Measurements from ENCODE around the gene TIGD1.

TIGD1 gene

DNA sequence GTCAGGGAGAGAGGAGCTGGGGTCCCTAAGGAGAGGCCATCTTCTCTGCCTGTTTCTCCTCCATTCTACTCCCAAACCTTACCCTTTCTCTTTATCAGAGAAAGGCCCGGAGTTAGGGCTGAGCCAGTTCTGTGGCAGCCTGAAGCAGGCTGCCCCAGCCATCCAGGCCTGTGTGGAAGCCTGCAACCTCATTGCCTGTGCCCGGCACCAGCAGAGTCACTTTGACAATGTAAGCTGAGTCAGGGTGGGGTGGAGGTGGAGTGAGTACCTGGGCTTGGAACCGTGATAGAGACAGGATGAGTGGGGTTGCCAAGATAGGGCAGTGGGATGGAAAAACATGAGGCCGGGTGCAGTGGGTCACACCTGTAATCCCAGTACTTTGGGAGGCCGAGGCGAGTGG, 5.7 kb downstream of the TIGD1 start:
- no peak overlapping the region for H3K27ac ChIP-seq (ENCODE audit: low read depth, low read length)
- H3K4me1 ChIP-seq (ENCODE audit: insufficient read depth, low read length) = 0 out of 2 replicates have a peak, but pooled peaks cover 2% of the 10 kb centered on the region
- no peaks in the 10 kb centered on the region for H3K9me3 ChIP-seq (ENCODE audit: insufficient read depth, low read depth, low read length)
- H3K36me3 ChIP-seq (ENCODE audit: insufficient read depth, low read length) = peaks cover 16% of the 10 kb centered on the region
- WGBS = 92% methylated on average over 6 of the region's 6 CpGs
- no peak overlapping the region for H3K4me3 ChIP-seq (ENCODE audit: low read length)
- H3K27me3 ChIP-seq (ENCODE audit: insufficient read depth, low read length) = no peaks in the 10 kb centered on the region
- H3K9ac ChIP-seq (ENCODE audit: low read depth, low read length) = no peak overlapping the region

DNA sequence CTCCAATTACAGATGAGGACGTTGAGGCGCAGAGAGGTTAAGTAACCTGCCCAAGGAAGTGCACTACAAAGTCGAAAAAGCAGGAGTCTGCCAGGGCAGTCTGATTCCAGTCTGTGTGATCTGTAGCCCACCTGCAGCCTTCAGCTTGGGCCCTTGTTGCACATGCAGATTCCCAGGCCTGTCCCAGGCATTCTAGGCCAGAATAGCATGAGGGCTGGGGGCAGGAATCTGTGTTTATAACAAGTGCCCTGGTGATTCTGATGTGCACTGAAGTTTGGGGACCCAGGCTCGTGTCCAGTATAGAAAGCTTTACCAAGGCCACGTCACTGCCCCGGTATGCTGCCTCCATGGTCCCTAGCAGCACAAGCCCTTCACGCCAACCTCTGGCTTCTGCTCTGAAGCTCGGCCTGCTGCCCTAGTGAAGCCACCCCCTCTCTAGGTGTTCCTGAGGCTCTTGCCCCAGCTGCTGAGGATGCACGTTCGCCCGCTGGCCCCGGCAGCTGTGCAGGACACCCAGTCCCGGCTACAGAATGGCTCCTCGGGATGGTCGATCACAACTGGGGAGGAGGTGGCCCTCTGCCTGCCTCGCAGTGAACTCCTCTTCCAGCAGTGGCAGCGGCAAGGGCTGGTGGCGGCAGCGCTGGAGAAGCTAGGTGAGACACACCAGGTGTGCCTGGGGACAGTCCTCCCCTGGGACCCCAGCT, 6.3 kb downstream of the TIGD1 start:
- no peak overlapping the region for H3K9ac ChIP-seq (ENCODE audit: low read depth, low read length)
- H3K4me3 ChIP-seq (ENCODE audit: low read length) = no peak overlapping the region
- peaks cover 7% of the 10 kb centered on the region for H3K4me1 ChIP-seq (ENCODE audit: insufficient read depth, low read length)
- H3K27me3 ChIP-seq (ENCODE audit: insufficient read depth, low read length) = no peaks in the 10 kb centered on the region
- no peaks in the 10 kb centered on the region for H3K9me3 ChIP-seq (ENCODE audit: insufficient read depth, low read depth, low read length)
- 94% methylated on average over 19 of the region's 19 CpGs for WGBS
- H3K27ac ChIP-seq (ENCODE audit: low read depth, low read length) = no peak overlapping the region
- H3K36me3 ChIP-seq (ENCODE audit: insufficient read depth, low read length) = peaks cover 16% of the 10 kb centered on the region

- Histone ChIP-seq H3K27ac (ENCODE audit: low read depth, low read length) (no peak overlapping the region), H3K4me1 (ENCODE audit: insufficient read depth, low read length) (peaks cover 13% of the 10 kb centered on the region), H3K27me3 (ENCODE audit: insufficient read depth, low read length) (no peaks in the 10 kb centered on the region), H3K36me3 (ENCODE audit: insufficient read depth, low read length) (peaks cover 16% of the 10 kb centered on the region), H3K4me3 (ENCODE audit: low read length) (no peak overlapping the region), H3K9me3 (ENCODE audit: insufficient read depth, low read depth, low read length) (no peaks in the 10 kb centered on the region), H3K9ac (ENCODE audit: low read depth, low read length) (no peak overlapping the region)
- WGBS = 96% methylated on average over 13 of the region's 14 CpGs
Observed at GRCh38 chr2:232543491-232543890, 6.9 kb downstream of the TIGD1 start.

- peaks cover 18% of the 10 kb centered on the region for H3K4me1 ChIP-seq (ENCODE audit: insufficient read depth, low read length)
- WGBS = 94% methylated on average over 20 of the region's 20 CpGs
Observed at GRCh38 chr2:232542715-232543467, 7.5 kb downstream of the TIGD1 start.

DNA sequence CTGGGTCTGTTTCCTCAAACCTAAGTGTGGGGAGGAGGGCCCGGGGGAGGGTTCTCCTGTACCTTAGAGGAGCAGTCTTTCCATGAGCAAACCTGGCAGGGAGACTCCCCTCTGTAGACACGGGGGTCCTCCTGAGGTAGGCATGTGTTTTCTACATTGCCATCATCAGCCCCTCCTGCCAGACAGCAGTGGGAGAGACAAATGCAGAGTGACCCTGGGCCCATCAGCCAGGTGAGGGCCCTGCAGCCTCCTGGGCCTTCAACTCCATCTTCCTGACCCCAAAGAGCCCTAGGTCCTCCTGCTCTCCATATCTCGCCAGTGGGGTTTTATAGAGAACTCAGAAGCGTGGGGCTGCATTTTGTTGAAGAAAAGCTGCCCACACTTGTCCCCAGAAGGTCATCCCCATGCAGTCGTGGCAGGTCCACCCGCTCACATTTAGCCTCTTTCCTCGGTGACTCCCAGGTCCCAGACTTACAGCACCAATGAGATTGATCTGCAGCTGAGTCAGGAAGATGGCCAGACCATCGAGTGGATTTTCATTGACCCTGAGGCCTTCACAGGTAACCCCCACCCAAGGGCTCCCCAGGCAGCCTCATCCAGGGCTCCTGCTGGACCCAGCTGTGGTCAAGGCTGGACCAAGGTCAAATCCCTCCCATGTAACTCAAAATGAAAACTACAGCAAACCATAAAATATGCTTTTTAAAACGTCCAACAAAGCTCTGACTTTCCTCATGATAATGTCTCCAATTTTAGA, 8.2 kb downstream of the TIGD1 start:
- Histone ChIP-seq H3K4me1 (ENCODE audit: insufficient read depth, low read length) (peaks cover 18% of the 10 kb centered on the region), H3K36me3 (ENCODE audit: insufficient read depth, low read length) (peaks cover 6% of the 10 kb centered on the region; the same call in 1 of the 2 replicates), H3K27me3 (ENCODE audit: insufficient read depth, low read length) (no peaks in the 10 kb centered on the region), H3K9ac (ENCODE audit: low read depth, low read length) (no peak overlapping the region), H3K4me3 (ENCODE audit: low read length) (no peak overlapping the region), H3K9me3 (ENCODE audit: insufficient read depth, low read depth, low read length) (no peaks in the 10 kb centered on the region), H3K27ac (ENCODE audit: low read depth, low read length) (no peak overlapping the region)
- 78% methylated on average over 9 of the region's 9 CpGs for WGBS

More at GRCh38 chr2:232542715-232543467, 7.5 kb downstream of the TIGD1 start:
- Histone ChIP-seq H3K27me3 (ENCODE audit: insufficient read depth, low read length) (no peaks in the 10 kb centered on the region), H3K4me3 (ENCODE audit: low read length) (no peak overlapping the region), H3K9ac (ENCODE audit: low read depth, low read length) (no peak overlapping the region), H3K27ac (ENCODE audit: low read depth, low read length) (no peak overlapping the region), H3K36me3 (ENCODE audit: insufficient read depth, low read length) (peaks cover 13% of the 10 kb centered on the region), H3K9me3 (ENCODE audit: insufficient read depth, low read depth, low read length) (no peaks in the 10 kb centered on the region)

- no peak overlapping the region for H3K27ac ChIP-seq (ENCODE audit: low read depth, low read length)
- H3K4me3 ChIP-seq (ENCODE audit: low read length) = no peak overlapping the region
- no peak overlapping the region for H3K9ac ChIP-seq (ENCODE audit: low read depth, low read length)
- H3K27me3 ChIP-seq (ENCODE audit: insufficient read depth, low read length) = no peaks in the 10 kb centered on the region
- H3K4me1 ChIP-seq (ENCODE audit: insufficient read depth, low read length) = peaks cover 18% of the 10 kb centered on the region
- no peaks in the 10 kb centered on the region; the same call in 1 of the 2 replicates for H3K36me3 ChIP-seq (ENCODE audit: insufficient read depth, low read length)
- 92% methylated on average over 19 of the region's 19 CpGs for WGBS
- H3K9me3 ChIP-seq (ENCODE audit: insufficient read depth, low read depth, low read length) = no peaks in the 10 kb centered on the region
Observed at GRCh38 chr2:232541195-232541960, 9.0 kb downstream of the TIGD1 start.

GRCh38 chr2:232540441-232541041, 9.8 kb downstream of the TIGD1 start:
- 93% methylated on average over 17 of the region's 17 CpGs for WGBS
- Histone ChIP-seq H3K4me3 (ENCODE audit: low read length) (no peak overlapping the region), H3K9me3 (ENCODE audit: insufficient read depth, low read depth, low read length) (no peaks in the 10 kb centered on the region), H3K27ac (ENCODE audit: low read depth, low read length) (no peak overlapping the region), H3K27me3 (ENCODE audit: insufficient read depth, low read length) (no peaks in the 10 kb centered on the region), H3K4me1 (ENCODE audit: insufficient read depth, low read length) (peaks cover 18% of the 10 kb centered on the region), H3K36me3 (ENCODE audit: insufficient read depth, low read length) (no peaks in the 10 kb centered on the region), H3K9ac (ENCODE audit: low read depth, low read length) (no peak overlapping the region)

- Histone ChIP-seq H3K27ac (ENCODE audit: low read depth, low read length) (no peak within 1 kb of the TSS), H3K27me3 (ENCODE audit: insufficient read depth, low read length) (no peaks in the 10 kb centered on the region), H3K9me3 (ENCODE audit: insufficient read depth, low read depth, low read length) (no peaks in the 10 kb centered on the region), H3K4me3 (ENCODE audit: low read length) (no peak within 1 kb of the TSS), H3K36me3 (ENCODE audit: insufficient read depth, low read length) (no peaks in the 10 kb centered on the region), H3K4me1 (ENCODE audit: insufficient read depth, low read length) (peaks cover 18% of the 10 kb centered on the region), H3K9ac (ENCODE audit: low read depth, low read length) (no peak within 1 kb of the TSS)
- 77% methylated on average over 23 of the region's 23 CpGs for WGBS
Observed at GRCh38 chr2:232539298-232540231, 10.8 kb downstream of the TIGD1 start, which contains the start of gene CHRNG. Gene CHRNG (plus strand): TSS chr2:232539692. CDS start chr2:232539748, 56 bp downstream.

GRCh38 chr2:232538671-232539070, 11.7 kb downstream of the TIGD1 start:
- 40% methylated on average over 4 of the region's 4 CpGs for WGBS
- H3K36me3 ChIP-seq (ENCODE audit: insufficient read depth, low read length) = no peaks in the 10 kb centered on the region
- H3K9ac ChIP-seq (ENCODE audit: low read depth, low read length) = no peak overlapping the region
- peaks cover 18% of the 10 kb centered on the region for H3K4me1 ChIP-seq (ENCODE audit: insufficient read depth, low read length)
- H3K27me3 ChIP-seq (ENCODE audit: insufficient read depth, low read length) = no peaks in the 10 kb centered on the region
- H3K4me3 ChIP-seq (ENCODE audit: low read length) = no peak overlapping the region
- no peaks in the 10 kb centered on the region for H3K9me3 ChIP-seq (ENCODE audit: insufficient read depth, low read depth, low read length)
- H3K27ac ChIP-seq (ENCODE audit: low read depth, low read length) = no peak overlapping the region
